Kidney (tissue), 14 donors: ENCODE results near the gene GAL3ST2. TPM values are rescaled to one million over a fixed set of nuclear protein-coding genes. Genes with fewer than 3 reads are reported as not detected.
"Not testable (repeated sequence)": the region's sequence is repeated elsewhere in the genome, so short reads cannot be mapped to it uniquely, and the experiment has no call there.

Experiments used
- DNase-seq, 5 donors: peaks; one replicate each; pipeline ENCODE4 v3.0.0-alpha.2; 2013 to 2020
- FAIRE-seq: peaks from 2 replicates; lab custom pipeline; 2012; peaks lifted over from hg19 to GRCh38; lab: Jason Lieb, UNC
- H3K27ac ChIP-seq, 2 donors: one replicate each; pipeline ENCODE4 v1.7.0; 2013; ENCODE audit warnings: low read depth in 2 of 2, low read length in 2 of 2, inconsistent platforms in 1 of 2
- H3K27me3 ChIP-seq: one replicate; pipeline ENCODE4 v1.7.1; 2013; ENCODE audit warnings: low read length, inconsistent platforms; ENCODE audit not compliant: control insufficient read depth, insufficient read depth
- H3K36me3 ChIP-seq, 3 donors: one replicate each; pipeline versions ENCODE4 v1.7.0 to v1.7.1; 2013; ENCODE audit warnings: low read length in 3 of 3, control low read depth in 1 of 3, inconsistent platforms in 1 of 3; ENCODE audit not compliant: insufficient read depth in 3 of 3, control insufficient read depth in 2 of 3
- H3K4me1 ChIP-seq, 3 donors: one replicate each; pipeline versions ENCODE4 v1.7.0 to v1.7.1; 2013; ENCODE audit warnings: low read length in 3 of 3, inconsistent platforms in 1 of 3, low read depth in 1 of 3; ENCODE audit not compliant: control insufficient read depth in 2 of 3, insufficient read depth in 2 of 3
- H3K4me3 ChIP-seq, 3 donors: one replicate each; pipeline versions ENCODE4 v1.7.0 to v1.8.1; 2013; ENCODE audit warnings: low read length in 3 of 3, control low read depth in 1 of 3, inconsistent platforms in 1 of 3
- H3K9ac ChIP-seq, 3 donors: one replicate each; pipeline versions ENCODE4 v1.7.0 to v1.7.1; 2013; ENCODE audit warnings: low read length in 3 of 3, control low read depth in 1 of 3, inconsistent platforms in 1 of 3
- H3K9me3 ChIP-seq, 3 donors: one replicate each; pipeline versions ENCODE4 v1.7.0 to v1.7.1; 2013; ENCODE audit warnings: low read length in 3 of 3, control low read depth in 1 of 3, inconsistent platforms in 1 of 3; ENCODE audit not compliant: control insufficient read depth in 2 of 3, insufficient read depth in 1 of 3
- intact Hi-C: fragments of 100-400 bp; cut with DNase I; formaldehyde crosslinking; loops from one replicate; pipeline ENCODE4 v1.11.1; 2022
- polyA plus RNA-seq: library from polyadenylated mRNA; stranded (reverse); fragments of 350-450 nt; fragmentation: Illumina TruSeq; extraction: RNeasy Lipid Tissue Mini Kit (QIAGEN cat#74804); gene quantifications from one replicate; pipeline ENCODE4 v1.2.3, GENCODE V29; 2014; ENCODE audit warnings: low read depth, low replicate concordance; ENCODE audit not compliant: insufficient read depth
- total RNA-seq: library from RNA; stranded (reverse); fragmentation: NEBNext Ultra II Directional; extraction: Animal tissue kit (Norgen Biotek cat#: 25700); gene quantifications from one replicate; pipeline ENCODE4 v1.2.1, GENCODE V29; 2021
- TF ChIP-seq, protein P1 (sequence below): IDR thresholded peaks from 3 replicates; pipeline ENCODE4 v1.5.1; 2012; ENCODE audit warnings: mild to moderate bottlenecking, moderate library complexity, borderline replicate concordance; ENCODE audit not compliant: insufficient read depth; ENCODE audit errors: extremely low read depth
- donor health status: control.
- donor health status: control.
- donor health status: control.
- donor health status: control.
- donor health status: control.
- donor health status: DM: yes; HTN: yes; CAD: no.
- donor health status: Normal renal cell carcinoma (clear cell type).

GAL3ST2 gene
- total and polyA plus RNA-seq, 2 donors from 2014 or later: 0.19 to 0.39 TPM

DNA sequence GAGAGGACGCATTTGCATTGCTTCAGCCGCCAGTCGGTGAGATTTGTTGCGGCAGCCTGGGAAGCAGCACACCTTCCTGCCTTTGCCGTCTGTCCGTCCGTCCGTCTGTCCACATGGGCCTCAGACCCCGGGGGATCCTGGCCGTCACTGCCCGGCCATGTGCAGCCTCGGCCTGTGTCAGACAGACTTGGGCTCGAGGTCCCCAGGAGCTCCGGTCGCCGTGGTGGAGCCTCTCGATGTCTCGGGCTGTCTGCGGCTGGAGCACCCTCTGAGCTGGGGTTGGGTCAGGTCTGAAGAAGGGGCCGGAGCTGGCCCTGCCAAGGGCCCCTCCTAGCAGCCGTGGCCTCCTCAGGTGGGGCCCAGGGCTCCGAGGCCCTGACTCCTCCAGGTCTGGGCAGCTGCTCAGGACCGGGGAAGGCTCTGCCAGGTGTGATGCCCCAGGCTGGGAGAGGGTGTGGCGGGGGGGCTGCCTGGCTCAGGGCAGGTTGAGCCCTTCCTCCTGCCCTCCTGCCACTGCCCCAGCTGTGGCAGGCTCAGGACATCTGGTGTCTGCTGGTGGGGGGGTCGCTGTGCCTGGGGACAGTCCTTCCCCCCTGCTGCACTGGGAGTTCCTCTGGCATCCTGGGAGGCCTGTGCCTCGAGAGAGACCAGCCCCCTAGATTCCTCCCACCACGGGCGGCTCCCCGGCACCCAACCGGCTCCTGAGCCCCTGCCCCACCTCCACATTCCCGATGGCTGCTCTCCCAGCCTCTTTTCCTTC lies 44.2 kb downstream of the GAL3ST2 start:
- Histone ChIP-seq H3K4me1 (no peaks in the 10 kb centered on the region), H3K9ac (no peak overlapping the region), H3K9me3 (no peaks in the 10 kb centered on the region), H3K27ac (no peak overlapping the region), H3K36me3 (no peaks in the 10 kb centered on the region), H3K27me3 (no peaks in the 10 kb centered on the region), H3K4me3 (no peak overlapping the region)
- no peak for FAIRE-seq
- intact Hi-C loops: no loop called here
- TF ChIP-seq, protein P1, sequence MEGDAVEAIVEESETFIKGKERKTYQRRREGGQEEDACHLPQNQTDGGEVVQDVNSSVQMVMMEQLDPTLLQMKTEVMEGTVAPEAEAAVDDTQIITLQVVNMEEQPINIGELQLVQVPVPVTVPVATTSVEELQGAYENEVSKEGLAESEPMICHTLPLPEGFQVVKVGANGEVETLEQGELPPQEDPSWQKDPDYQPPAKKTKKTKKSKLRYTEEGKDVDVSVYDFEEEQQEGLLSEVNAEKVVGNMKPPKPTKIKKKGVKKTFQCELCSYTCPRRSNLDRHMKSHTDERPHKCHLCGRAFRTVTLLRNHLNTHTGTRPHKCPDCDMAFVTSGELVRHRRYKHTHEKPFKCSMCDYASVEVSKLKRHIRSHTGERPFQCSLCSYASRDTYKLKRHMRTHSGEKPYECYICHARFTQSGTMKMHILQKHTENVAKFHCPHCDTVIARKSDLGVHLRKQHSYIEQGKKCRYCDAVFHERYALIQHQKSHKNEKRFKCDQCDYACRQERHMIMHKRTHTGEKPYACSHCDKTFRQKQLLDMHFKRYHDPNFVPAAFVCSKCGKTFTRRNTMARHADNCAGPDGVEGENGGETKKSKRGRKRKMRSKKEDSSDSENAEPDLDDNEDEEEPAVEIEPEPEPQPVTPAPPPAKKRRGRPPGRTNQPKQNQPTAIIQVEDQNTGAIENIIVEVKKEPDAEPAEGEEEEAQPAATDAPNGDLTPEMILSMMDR: no peak
- peak in 1 of 5 donors; percentile 77 for DNase-seq

DNA sequence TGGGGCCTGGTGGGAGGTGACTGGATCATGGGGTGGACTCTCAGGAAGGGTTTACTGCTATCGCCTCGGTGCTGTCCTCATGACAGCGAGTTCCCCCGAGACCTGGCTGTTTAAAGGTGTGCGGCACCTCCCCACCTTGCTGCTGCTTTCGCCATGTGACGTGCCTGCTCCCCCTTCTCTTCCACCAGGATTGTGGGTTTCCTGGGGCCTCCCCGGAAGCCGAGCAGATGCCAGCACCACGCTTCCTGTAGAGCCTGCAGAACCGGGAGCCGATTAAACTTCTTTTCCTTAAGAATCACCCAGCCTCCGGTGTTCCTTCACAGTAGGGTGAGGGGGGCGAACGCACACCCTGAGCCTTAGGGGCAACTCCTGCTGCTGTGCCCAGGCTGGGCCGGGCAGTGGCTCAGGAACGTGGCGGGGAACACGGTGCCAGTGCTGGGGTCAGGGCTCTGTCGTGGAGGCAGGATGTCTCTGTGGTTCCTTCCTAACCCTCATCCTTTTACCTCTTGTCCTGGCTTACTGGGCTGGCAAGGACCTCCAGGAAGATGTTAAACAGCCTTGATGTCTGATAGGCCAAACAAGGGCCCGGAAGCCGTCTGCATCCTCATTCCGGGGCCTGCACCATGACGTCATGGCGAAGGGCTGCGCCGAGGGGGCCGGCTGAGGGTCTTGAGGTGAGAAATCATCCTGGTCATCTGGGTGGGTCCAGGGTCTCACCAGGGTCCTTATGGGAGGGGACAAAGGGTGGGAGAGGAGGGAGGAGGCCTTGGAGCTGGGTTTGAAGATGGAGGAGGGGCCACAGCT lies 45.0 kb downstream of the GAL3ST2 start:
- Histone ChIP-seq H3K4me1 (no peaks in the 10 kb centered on the region), H3K4me3 (no peak overlapping the region), H3K9me3 (peaks cover 0 to under 1% (median under 1%) of the 10 kb centered on the region in 3 donors), H3K36me3 (no peaks in the 10 kb centered on the region), H3K9ac (no peak overlapping the region), H3K27me3 (no peaks in the 10 kb centered on the region), H3K27ac (no peak overlapping the region)
- TF ChIP-seq, protein P1: no peak
- FAIRE-seq (no peak), DNase-seq (peak in 1 of 5 donors; percentile 54)
- intact Hi-C loops: no loop called here

GRCh38 chr2:241822264-241822623 lies 45.6 kb downstream of the GAL3ST2 start:
- H3K9me3 ChIP-seq: peaks cover 0 to 6% (median 2%) of the 10 kb centered on the region in 3 donors
- no peak overlapping the region for H3K9ac ChIP-seq
- no peak overlapping the region for H3K27ac ChIP-seq
- H3K36me3 ChIP-seq: no peaks in the 10 kb centered on the region
- no peak overlapping the region for H3K4me3 ChIP-seq
- no peaks in the 10 kb centered on the region for H3K4me1 ChIP-seq
- no peak for FAIRE-seq
- DNase-seq: peak in 1 of 5 donors; percentile 31
- intact Hi-C loops: no loop called here
- H3K27me3 ChIP-seq: no peaks in the 10 kb centered on the region
- TF ChIP-seq, protein P1: no peak

DNA sequence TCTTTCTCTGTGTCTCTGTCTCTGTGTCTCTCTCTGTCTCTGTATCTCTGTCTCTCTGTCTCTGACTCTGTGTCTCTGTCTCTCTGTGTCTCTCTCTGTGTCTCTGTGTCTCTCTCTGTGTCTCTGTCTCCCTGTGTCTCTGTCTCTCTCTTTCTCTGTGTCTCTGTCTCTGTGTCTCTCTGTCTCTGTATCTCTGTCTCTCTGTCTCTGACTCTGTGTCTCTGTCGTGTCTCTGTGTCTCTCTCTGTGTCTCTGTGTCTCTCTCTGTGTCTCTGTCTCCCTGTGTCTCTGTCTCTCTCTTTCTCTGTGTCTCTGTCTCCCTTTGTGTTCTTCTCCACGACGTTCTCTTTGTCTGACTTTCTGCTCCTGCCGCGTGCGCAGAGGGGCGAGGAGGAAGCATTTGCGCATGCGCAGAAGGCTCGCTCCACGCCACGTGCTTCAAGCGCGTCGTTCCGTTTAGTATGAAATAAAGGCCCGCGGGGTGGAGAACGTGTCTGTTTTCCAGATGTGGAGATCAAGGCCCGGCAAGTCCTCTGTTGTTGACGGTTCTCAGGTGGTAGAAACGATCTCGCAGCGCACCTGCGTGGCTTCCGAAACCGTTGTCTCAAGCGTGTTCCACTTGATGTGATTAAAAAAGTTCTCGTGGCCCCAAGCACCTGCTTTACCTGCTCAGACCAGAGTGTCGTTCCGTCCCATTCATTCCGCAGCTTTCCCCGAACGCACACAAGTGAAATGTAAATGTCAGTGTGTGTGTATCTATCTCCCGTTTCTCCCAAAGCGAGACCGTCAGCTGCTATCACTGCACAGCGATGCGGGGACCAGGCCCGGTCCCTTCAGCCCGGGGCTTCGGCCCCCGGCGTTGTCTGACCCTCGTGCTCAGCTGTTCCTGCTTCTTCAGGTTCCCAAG lies 47.2 kb downstream of the GAL3ST2 start:
- H3K27me3 ChIP-seq, FAIRE-seq, H3K9ac ChIP-seq, H3K4me1 ChIP-seq, H3K27ac ChIP-seq, H3K4me3 ChIP-seq, H3K36me3 ChIP-seq, intact Hi-C loops: not testable (repeated sequence)
- peak in 1 of 5 donors; percentile 55 for DNase-seq
- H3K9me3 ChIP-seq: peaks cover 0 to 14% (median 2%) of the 10 kb centered on the region in 3 donors
